NCI-H2171 (cell line): Measurements from ENCODE around the gene KLB.
"Not testable (repeated sequence)": the region's sequence is repeated elsewhere in the genome, so short reads cannot be mapped to it uniquely, and the experiment has no call there.

Source experiments
- DNase-seq: peaks from one replicate; lab custom pipeline; 2025; lab: John Stamatoyannopoulos, UW

KLB gene

DNA sequence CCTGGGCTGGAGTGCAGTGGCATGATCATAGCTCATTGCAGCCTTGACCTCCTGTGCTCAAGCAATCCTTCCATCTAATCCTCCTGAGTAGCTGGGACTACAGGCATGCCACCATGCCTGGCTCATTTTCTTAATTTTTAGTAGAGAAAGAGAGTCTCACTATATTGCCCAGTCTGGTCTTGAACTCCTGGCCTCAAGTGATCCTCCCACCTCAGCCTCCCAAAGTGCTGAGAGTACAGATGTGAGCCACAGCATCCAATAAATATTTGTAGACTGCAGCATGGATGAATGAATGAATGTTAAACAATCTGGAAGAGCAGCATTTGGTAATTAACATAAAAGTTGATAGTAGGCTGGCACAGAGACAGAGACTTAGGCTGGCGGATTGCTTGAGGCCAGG lies 20.0 kb downstream of the KLB start:
- DNase-seq, result no peak

DNA sequence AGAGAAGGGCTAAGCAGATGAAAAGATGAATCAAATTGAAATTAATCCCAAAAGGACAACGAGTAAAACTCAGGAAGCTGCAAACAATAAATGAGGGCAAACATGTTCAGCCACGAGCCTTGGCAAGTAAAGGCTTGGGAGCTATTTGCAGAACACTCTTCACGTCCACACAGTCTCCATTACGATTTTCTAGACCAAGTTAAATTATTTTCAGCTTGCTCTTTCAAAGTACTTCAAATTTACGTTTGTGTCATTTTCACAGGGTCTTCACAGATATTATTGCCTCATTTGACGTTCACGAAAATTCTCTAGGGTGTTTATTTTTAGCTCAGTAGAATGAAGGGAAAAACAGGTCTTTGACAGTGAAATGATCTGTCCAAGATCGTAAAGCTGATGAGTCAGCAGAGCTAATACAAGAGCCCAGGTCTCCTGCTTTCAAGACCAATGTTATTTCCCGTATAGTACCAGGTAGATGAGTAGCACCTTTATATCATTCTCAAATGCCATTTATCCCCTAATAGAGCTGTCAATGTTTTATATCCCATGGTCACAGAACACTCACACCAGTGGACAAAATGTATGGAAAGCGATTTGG lies 20.9 kb downstream of the KLB start:
- no peak for DNase-seq

DNA sequence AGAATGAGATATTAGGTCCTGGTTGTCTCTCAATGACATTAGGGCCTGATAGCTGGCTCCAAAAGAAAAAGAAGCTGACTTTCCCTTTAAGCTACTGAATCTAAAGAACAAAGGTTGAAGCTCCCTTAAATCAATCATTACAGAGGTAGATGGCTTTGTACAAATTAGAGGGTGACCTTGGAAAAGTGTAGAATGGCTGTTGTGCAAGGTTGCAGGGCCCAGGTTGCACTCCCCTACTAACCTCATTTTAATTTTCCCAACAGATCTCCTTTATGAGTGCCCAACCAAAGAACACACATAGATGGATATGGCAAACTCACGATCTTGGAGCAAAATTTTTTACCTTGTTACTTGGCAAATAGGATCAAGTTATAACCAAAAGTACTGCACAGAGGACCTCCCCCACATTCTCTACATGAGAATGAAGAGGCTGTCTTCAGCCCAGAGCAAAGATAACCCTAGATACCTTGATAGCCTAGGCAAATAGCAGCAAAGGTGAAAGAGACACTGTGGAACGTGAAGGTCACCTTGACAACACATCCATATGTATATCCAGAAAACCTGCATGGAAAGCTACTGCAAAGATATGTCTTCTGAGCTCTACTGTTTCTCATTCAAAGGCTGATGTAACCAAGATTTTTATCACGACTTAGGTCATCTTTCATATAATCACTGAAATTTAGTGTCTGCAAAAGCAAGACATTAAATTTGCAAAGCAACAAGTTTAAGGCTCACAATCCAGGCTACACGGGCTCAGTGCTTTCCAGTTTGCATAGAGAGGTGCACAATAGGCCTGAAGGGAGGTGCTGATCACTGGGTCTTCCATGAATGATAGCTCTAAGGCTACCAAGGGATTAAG lies 23.0 kb downstream of the KLB start:
- DNase-seq, result no peak

DNA sequence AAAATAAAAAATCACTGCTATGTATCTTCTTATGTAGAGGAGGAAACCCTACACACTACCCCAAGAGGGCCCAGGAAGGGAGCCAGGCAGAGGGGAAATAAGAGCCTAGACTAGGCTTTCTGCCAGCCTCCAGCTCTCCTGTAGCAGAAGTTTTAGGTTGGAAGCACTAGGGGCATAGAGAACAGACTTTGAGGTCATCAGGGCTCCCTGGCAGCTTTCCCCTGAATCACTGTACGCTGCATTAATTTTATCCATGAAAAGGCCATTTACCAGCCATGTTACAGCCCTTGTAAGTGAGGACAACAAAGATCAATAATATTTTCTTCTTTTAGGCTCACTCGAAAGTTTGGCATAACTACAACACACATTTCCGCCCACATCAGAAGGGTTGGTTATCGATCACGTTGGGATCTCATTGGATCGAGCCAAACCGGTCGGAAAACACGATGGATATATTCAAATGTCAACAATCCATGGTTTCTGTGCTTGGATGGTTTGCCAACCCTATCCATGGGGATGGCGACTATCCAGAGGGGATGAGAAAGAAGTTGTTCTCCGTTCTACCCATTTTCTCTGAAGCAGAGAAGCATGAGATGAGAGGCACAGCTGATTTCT lies 27.3 kb downstream of the KLB start:
- no peak for DNase-seq

DNA sequence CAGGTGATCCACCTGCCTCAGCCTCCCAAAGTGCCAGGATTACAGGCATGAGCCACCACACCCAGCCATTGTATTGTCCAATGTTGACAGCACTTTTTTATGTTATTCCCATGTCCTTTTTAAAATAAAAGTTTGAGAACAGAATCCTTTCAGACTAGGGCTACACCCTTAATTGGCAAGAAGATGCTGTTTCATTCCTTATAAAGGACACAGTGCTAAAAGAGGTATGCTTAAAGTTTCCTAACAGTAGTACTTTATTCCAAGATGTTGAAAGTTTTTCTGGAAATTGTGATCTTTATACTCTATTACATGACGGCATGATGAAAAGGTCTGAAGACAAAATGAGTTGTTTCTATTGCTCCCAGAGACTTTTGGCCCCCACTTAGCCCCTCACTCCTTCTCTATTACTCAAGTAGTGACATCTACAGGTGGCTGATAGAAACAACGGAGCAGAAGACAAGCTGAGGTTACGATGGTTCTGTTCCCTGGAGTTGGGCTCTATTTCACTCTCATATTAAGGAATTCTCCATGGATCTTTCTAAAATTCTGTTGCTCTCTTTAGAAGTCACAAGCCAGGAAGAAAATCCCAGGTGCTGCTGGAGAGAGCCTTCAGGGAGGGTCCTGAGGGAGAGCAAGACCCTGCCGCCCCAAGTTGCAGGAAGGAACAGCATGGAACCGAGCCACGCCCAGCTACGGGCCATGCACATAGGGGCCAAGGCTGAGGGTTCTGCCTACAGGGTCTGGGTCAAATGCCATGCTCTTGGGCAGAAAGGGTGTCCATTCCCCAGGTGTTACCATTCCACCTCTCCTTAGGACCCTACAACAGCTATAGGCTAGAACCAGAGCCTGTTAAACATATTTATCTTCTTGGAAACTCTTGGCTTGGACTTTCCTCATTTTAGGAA lies 29.2 kb downstream of the KLB start:
- DNase-seq, result no peak

DNA sequence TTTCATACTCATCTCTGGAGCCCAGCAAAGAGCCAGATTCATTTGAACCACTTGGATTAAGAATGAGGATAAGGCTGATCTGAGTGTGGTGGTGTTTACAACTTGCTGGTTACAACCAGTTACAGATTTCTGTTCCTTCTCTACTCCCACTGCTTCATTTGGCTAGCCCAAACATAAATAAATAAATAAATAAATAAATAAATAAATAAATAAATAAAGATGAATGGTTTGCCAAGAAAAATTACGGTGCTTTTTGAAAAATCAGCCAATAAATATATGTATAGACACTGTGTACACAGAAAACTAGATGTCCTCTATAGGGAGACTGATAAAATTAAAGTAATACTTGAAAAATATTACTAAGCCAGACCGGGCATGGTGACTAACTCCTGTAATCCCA lies 34.9 kb downstream of the KLB start:
- no peak for DNase-seq

DNA sequence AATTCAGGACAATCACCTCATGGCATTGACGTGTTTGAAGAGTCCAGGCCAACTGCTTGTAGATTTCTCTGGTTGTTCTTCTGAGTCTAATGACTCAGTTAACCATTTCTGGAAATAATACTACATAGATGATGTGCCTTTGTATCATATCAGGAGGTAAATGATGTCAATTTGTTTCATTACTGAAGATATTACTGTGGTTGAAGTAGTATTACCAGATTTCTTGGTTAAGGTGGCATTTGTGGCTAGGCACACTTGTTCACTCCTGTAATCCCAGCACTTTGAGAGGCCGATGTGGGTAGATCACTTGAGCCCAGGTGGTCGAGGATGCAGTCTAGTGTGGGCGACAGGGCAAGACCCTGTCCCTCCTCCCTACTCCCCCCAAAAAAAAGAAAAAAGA lies 36.3 kb downstream of the KLB start:
- no peak for DNase-seq

DNA sequence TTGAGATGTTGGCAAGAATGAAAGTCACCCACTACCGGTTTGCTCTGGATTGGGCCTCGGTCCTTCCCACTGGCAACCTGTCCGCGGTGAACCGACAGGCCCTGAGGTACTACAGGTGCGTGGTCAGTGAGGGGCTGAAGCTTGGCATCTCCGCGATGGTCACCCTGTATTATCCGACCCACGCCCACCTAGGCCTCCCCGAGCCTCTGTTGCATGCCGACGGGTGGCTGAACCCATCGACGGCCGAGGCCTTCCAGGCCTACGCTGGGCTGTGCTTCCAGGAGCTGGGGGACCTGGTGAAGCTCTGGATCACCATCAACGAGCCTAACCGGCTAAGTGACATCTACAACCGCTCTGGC lies 39.7 kb downstream of the KLB start:
- no peak for DNase-seq

DNA sequence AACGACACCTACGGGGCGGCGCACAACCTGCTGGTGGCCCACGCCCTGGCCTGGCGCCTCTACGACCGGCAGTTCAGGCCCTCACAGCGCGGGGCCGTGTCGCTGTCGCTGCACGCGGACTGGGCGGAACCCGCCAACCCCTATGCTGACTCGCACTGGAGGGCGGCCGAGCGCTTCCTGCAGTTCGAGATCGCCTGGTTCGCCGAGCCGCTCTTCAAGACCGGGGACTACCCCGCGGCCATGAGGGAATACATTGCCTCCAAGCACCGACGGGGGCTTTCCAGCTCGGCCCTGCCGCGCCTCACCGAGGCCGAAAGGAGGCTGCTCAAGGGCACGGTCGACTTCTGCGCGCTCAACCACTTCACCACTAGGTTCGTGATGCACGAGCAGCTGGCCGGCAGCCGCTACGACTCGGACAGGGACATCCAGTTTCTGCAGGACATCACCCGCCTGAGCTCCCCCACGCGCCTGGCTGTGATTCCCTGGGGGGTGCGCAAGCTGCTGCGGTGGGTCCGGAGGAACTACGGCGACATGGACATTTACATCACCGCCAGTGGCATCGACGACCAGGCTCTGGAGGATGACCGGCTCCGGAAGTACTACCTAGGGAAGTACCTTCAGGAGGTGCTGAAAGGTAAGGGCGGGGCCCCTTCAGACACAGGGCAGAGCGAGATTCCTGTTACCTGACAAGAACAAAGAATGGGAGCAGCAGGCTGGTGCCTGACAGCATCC lies 40.3 kb downstream of the KLB start:
- no peak for DNase-seq

DNA sequence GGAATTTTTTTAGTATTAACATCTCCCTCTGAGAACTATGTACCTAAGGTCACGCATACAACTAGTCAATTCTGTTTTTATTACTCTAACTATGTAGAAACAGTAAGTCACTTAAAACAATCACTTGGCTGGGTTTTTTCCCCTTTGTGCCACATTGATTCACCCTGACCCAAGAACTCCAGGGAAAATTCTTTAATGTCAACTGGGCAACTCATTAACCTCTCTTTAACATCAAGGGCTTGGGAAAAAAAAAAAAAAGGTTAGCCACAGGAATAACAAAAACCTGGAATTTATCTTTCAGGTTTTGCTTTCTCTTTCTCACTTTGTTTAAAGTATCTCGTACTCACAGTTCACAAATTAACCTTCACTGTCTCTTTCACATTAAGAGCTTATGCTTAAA lies 43.9 kb downstream of the KLB start:
- DNase-seq, result no peak

DNA sequence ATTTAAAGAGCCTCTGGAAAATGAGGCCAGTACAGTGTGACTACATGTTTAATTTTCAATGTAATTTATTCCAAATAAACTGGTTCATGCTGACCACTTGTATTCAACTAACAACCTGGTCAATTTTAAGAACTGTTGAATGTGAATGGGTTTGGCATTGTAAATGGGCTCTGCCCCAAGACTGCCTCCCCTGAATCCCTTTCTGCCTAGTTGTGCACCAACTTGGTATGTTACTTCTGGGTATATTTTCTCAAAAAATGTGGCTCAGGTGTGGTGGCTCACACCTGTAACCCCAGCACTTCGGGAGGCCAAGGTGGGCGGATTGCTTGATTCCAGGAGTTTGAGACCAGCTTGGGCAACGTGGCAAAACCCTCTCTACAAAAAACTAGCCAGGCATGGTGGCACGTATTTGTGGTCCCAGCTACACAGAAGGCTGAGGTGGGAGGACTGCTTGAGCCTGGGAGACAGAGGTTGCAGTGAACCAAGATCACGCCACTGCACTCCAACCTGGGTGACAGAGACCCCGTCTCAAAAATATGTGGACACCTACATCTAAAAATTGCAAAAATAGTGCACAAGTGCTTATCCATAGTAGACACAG lies 44.8 kb downstream of the KLB start:
- no peak for DNase-seq

DNA sequence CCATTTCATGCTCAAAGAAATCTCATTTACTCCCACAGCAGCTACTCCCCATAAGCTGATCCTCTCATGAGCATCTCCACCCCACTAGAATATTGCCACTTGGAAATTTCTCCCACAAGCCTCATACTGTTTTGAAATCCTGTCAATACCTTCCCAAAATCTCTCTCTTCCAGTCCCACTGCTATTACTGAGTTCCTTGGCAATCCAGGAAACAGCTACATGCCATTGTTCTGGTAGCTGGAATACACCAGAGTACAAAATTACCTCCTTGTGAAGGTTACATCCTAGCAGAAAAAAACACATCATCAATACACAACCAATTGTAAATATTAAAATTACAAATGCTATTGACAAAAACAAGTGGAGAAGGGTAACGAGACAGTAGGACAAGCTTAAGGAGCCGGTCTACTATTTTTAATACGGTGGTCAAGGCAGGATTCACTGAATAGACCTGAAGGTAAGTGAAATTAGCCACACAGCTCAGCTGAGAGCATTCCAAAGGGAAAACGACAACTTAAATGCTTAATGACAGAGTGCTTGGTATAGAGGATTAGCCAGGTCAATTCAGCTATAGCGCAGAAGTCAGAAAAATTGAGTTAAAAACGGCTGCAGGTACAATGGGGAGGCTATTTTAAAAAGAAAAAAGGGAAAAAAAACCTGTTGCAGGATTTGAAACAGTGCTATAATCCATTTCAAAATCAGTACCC lies 45.6 kb downstream of the KLB start:
- DNase-seq, result no peak

DNA sequence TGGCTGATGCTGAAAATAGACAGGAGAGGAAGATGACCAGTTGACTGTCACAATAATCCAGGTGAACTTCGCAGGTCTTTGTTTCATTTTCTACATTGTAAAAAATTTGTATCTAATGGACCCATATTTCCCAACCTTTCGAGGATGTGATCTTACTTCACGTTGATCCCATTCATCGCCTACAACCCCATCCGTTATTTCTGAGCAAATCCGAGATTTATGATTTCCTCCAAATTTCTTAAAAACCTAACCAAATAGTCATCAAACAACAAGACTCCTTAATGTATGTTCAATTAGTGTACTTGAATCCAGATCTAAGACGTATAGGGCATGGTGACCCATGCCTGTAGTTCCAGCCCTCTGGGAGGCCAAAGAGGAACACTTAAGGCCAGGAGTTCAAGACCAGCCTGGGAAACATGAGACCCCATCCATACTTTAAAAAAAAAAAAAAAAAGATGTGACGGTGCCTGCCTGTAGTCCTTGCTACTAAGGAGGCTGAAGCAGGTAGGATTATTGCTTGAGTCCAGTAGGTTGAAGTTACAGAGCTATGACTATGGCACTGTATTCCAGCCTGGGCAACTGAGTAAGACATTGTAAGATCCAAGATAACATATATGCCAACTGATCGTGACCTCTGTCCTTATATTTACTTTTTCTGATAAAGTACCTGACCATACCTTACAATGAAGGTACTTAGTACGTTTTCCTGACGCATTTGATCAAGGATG lies 46.3 kb downstream of the KLB start:
- DNase-seq, result no peak

DNA sequence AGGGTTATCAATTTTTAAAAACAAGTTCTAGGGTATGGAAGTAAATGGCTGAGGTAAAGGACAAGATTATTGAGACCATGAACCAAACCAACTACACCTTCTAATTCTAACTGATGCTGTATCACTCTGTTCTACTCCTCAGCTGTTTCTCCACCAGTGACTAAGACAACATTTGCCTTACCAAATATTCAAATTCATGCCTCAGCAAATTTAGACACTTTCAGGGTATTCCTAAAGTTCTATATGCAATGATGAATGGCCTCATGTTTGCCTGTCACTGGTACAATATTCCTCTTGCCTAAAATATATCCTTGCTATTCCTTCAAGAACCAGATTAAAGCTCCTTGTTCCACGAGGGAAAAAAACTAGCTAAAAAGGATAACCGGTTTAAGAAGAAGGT lies 47.0 kb downstream of the KLB start:
- DNase-seq, result no peak

DNA sequence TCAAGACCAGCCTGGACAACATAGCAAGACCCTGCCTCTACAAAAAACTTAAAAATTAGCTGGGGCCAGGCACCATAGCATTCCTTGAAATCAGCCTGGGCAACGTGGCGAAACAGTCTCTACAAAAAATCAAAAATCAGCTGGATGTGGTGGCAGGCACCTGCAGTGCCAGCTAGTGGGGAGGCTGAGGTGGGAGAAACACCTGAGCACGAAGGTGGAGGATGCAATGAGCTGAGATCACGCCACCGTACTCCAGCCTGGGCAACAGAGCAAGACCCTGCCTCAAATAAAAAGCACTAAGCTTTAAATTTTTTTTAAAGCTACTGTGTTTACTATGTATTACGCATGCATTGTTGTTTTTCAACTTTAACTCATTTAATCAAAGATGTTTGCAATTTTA lies 48.8 kb downstream of the KLB start:
- DNase-seq, result no peak

DNA sequence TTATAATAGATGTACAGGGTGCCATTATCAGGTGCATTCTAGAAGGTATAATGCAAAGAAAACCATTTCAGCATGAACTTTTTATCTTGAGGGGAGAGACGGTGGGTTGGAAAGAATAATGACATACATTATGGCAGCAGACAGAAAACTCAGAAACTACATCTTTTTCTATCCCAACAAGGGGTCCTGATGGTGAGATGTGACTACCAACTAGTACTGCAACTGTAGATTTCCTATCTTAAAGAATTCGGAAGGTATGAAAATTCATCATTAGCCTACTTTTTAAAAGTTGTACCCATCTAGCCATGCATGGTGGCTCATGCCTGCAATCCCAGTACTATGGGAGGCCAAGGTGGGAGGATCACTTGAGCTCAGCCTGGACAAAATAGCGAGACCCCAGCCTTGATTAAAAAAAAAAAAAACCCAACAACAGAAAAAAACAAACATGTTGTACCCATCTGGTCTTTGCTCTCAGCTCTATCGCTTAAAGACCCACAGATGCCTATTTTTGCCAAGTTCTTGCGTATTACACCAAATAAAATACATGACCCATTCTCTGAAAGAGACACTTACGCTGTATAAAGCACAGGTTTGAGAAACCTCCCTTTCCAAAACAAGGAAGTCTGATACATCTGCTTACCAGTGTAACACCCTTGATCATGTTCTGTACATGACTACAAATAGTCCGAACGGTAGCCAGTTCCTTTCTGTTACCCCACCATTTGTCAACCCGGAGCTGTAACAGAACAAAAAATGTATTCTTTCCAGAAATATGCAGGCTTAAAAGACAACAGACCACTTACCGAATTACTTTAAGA lies 50.4 kb downstream of the KLB start:
- DNase-seq, result no peak

DNA sequence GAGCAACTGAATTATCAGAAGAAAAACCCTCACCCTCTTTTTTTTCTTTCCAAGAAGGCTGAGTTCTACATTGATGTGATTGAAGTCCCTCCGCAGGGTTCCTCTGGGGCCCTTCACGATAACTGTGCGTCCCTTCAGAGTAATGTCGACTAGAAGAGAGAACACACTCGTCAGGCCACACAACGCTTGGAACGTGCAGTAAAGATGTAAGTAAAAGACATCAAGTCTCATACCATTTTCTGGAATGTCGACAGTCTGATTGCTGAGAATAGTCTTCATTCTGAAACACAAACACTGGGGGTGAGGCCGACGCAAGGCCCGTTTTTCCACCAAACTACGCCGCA lies 51.4 kb downstream of the KLB start:
- not testable (repeated sequence) for DNase-seq

DNA sequence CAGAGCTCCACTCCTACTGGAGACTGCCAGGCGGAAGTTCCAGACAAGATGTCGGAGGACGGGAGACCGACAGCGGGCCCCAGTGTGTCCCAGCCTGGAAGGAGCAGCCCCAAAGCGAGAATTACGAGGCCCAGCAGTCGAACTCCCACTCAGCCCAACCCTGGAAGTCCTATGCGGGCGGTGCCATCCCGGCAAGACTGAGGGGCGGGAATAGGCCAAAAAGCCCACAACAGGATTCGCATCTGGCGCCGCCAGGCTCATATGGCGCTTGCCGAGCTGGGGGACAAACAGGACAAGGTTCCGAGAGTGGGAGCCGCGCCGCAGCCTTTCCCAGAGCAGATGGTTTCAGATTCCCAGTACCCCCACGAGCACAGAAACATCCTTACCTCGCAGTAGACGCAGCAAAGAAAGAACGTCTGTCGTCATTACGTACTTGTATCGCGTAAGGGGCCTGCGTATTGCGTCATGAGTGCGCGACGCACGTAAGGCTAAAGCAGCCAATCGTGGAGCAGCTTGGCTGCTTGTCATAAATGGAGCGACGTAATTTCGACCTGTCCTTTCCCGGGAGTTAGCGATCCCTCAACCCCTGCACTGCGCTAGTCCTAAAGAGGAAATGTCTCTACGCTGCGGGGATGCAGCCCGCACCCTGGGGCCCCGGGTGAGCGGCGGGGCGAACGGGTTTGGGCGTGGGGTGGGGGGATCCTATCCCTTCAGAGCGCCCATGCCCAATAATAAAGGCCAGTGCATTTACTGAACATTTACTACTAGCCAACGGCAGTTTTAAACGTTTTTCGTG lies 52.0 kb downstream of the KLB start, which contains the start of the genes LIAS and RPL9:
Gene LIAS, plus strand, starts transcription at position 552 of the 796 bp plus-strand sequence. Its CDS starts 62 bp downstream, at position 614.
Gene RPL9, minus strand, starts transcription at position 418 of the 796 bp plus-strand sequence. CDS start 483 bp downstream, outside the sequence.
- DNase-seq, result peak; percentile 84
